GM10847 (cell line): ENCODE data around the gene GNB4.

Experiments used
- POLR2A ChIP-seq: IDR thresholded peaks from 2 replicates; pipeline ENCODE4 v1.6.1; 2011; ENCODE audit not compliant: insufficient read length; ENCODE audit errors: extremely low read depth

Gene GNB4

DNA sequence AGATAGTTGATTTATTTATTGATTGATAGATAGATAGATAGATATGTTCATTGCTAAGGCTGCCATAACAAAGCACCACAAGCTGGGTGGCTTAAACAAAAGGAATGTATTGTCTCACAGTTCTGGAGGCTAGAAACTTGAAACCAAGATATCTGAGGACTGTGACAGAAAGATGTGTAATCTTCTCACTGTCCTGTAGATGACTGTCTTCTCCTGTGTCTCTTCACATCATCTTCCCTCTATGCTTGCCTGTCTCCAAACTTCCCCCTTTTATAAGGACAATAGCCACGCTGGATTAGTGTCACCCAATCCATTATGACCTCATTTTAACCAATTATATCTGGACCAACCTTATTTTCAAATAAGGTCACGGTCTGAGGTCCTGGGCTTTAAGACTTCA lies 40.9 kb downstream of the GNB4 start:
- TF ChIP-seq POLR2A, result no peak

DNA sequence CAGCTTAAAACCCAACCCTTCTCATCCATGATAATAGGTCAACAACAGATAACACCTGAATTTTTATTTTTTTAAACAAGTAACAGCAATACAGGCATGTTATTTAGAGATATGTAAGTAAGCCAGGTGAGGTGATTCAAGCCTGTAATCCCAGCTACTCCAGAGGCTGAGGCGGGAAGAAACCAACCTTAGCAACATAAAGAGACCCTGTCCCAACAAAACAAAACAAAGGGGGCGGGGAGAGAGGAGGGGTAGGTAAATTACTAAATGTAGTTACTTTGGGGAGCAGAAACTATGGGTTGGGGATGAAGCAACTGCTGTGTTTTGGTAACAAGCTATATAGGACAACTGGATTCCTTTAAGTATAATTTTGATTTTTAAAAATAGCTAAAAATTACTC lies 47.0 kb downstream of the GNB4 start:
- no peak for TF ChIP-seq POLR2A

DNA sequence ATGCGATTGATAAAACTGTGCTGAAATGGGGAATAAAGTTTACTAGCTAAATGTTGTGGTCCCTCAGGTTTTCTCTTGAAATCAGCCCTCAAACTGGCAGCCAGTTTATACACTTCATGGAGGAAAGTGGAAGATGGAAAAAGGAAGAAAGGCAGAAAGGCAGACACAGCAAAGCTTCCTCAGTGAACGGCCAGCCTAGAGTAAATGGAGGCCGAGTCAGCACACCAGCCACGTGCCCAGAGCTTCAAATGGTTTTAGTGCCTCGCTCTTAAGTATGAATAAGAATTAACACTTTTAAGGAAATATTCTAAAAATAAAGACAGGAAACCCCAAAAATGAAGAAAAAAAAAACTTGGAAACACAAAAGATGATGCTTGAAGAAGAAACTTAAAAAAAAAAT lies 48.3 kb downstream of the GNB4 start:
- no peak for TF ChIP-seq POLR2A

DNA sequence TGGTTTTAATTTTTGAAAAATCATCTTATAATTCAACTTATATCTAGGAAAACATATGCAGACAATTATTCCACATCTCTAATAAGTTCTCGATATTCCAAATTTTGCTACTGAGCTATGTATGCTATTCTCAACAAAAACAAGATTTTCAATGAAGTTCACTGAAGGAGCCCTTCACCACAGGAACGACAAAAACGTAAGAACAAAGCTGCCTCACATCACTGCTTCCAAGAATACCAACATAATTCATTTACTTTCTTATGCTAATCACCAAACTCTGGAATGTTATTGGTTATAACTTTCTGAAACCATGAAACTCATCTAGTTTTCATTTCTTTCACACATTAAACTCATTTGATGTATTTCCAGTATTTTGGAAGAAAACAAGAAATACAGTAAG lies 49.7 kb downstream of the GNB4 start:
- no peak for TF ChIP-seq POLR2A

DNA sequence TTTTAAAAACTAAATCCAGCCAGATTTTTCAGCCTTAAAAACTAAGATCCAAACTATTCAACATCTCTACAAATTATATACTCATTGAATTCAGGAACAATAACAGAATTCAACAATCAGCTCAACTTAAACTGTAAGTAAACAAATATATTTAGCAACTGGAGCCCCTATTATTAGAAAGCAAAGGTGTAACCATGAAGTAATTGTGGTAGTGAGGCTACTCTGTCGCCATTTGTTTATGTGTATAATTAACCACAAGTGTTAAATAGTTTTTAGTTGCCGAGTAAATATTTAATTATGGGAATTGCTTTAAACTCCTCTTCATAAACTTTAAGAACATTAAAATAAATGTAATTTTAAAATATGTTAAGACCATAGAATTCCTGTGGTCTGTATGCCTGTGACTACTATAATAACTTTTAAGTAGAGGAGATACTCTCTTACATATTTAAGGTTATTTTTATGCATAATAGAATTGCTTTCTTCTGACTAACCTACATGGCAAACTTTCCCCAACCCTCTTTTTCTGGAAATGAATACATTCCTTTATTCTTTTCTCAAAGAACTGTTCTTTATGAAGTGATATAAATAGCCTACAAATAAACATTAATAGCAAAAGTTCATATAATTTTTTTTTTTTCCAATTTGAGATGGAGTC lies 52.6 kb downstream of the GNB4 start:
- TF ChIP-seq POLR2A, result no peak

DNA sequence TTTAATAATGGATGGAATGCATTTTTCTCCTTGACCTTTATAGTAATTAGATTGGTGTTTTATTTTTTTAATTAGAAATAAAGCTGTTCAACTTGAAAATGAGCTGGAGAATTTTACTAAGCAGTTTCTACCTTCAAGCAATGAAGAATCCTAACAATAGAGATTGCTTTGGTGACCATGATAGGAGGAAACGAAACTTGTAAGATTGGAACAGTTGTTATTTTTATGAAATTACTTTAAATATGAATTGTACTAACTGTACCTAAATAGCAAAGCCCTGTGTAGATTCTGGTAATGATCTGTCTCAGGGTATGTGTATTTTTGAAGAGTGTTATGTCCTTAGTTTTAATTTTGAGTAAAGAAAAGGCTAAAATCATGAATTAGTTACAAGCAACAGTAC lies 59.4 kb downstream of the GNB4 start:
- TF ChIP-seq POLR2A, result no peak

DNA sequence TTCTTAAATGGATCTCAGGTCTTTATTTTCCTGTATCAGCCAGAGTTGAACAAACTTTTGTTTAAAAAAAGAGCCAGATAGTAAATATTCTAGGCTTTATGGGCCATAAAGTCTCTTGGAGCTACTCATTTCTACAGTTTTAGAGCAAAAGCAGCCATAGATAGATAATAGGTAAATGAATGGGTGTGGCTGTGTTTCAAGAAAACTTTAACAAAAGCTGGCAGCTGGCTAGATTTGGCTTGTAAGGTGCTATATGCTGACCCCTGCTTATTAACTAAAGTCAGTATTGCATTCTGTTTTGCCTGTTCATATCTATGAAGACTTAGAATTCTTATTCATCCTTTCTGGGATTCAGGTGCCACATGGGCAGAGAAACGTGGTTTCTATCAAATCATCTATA lies 74.8 kb downstream of the GNB4 start:
- no peak for TF ChIP-seq POLR2A

DNA sequence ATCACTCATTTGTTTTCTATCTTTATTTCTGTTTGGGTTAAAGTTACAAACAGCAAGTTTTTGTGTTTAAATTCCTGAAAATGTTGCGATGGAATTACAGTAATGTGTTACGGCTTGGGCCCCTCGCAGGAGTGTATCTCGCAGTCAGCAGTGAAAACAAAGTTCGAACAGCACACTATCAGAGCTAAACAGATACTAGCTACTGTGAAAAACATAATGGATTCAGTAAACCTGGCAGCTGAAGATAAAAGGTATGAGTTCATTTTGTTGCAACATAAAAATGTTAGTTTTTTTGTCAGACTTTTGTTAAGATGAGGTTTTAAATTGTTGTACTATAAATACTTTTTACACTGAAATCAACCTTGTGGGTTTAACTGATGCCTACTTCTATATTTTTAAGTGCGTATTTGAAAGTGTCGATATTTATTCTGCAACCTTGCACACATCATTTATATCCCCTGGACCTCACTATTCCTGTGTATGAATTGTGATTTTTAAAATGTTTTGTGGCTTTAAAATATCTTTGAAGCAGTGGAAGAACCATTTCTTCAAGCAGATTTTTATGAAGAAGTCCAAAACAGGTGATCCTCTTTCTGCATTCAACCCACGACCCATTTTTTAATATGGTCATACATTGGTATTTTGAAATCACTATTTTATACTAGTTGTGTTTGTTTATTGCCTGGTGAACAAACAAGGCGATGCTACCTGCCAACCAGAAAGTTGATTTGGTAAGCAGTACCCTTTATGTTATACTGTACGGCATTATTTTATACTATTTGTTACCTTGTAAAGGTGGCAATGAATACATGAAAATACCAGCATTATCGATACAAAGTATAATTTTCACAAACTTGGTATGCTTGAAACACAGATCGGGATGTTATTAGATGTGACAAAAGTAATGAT lies 75.9 kb downstream of the GNB4 start:
- TF ChIP-seq POLR2A, result no peak

DNA sequence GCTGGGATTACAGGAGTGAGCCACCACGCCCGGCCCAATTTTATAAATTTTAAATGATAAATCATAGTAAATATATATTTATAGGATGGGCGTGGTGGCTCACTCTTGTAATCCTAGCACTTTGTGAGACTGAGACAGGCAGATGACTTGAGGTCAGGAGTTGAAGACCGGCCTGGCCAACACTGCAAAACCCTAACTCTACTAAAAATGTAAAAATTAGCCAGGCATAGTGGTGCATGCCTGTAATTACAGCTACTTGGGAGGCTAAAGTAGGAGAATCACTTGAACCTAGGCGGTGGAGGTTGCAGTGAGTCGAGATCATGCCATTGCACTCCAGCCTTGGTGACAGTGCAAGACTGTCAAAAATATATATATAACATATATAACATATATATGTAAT lies 77.3 kb downstream of the GNB4 start:
- no peak for TF ChIP-seq POLR2A

DNA sequence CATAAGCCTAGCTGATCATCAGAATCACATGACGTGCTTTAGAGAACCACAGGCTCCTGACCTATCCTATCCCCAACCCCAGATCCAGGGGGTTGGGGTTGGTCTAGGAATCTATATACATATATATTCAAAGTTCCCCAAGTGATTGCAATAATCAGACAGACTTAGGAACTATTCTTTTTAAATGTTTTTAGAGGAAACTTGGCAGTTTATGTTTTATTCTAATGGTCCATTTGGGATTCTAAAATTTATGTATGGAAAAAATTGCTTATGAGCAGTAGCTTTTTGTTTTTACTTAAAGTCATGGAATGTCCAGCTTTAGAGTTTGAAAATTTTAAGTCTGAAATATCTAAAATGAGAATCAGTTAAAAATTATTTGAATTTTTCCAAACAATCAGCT lies 81.6 kb downstream of the GNB4 start:
- TF ChIP-seq POLR2A, result no peak

DNA sequence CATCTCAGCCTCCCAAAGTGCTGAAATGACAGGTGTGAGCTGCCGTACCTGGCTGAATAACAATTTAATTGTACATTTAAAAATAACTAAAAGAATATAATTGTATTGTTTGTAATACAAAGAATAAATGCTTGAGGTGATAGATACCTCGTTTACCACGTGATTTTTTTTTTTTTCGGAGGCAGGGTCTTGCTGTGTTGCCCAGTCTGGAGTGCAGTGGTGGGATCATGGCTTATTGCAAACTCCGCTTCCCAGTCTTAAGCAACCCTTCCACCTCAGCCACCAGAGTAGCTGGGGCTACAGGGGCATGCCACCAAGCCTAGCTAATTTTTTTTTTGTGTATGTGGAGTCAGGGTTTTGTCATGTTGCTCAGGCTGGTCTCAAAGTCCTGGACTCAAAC lies 87.9 kb downstream of the GNB4 start:
- TF ChIP-seq POLR2A, result no peak

DNA sequence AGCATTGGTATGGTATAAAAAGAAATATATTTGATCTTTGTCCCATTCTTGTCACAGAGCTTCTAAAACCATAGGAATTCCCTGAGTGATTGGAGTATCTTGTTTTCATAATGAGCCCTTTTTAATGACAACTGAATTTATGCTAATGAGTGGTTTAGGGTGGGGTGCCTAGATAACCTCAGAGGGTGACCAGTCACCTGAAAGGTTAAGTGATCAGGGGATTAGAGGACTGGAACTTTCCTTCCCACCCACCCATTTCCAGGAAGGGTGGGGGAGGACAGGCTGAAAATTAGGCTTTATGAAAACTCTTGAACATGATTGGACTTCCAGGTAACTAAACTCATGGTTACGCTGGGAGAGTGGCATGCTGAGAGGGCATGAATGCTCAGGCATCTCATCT lies 95.3 kb downstream of the GNB4 start:
- no peak for TF ChIP-seq POLR2A

DNA sequence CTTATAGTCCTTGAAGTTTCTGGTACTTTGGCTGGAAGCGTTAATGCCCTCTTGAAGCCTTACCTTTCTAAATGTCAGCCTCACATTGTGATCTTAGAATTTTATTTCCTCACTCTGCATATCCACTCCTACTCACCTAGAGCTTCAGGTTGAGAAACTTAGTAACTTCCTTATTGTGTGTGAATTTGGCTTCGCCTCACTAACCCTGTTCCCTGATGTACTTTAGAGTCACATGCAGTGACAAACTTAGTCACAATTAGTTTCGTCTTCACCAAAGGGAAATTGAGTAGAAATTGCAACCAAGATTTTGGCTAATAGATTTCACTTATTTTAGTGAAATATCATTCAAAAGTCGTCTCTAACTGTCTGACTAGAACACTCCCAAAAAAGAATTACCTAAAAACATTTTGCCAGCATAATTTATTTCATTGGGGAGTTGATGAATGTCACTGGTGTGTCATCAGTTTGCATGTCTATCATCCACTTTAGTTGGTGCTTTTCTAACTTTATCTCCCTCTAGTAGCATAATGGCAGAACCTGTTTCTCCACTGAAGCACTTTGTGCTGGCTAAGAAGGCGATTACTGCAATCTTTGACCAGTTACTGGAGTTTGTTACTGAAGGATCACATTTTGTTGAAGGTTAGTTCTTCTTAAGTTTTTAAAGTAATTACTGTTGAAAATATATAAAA lies 102.8 kb downstream of the GNB4 start:
- no peak for TF ChIP-seq POLR2A

DNA sequence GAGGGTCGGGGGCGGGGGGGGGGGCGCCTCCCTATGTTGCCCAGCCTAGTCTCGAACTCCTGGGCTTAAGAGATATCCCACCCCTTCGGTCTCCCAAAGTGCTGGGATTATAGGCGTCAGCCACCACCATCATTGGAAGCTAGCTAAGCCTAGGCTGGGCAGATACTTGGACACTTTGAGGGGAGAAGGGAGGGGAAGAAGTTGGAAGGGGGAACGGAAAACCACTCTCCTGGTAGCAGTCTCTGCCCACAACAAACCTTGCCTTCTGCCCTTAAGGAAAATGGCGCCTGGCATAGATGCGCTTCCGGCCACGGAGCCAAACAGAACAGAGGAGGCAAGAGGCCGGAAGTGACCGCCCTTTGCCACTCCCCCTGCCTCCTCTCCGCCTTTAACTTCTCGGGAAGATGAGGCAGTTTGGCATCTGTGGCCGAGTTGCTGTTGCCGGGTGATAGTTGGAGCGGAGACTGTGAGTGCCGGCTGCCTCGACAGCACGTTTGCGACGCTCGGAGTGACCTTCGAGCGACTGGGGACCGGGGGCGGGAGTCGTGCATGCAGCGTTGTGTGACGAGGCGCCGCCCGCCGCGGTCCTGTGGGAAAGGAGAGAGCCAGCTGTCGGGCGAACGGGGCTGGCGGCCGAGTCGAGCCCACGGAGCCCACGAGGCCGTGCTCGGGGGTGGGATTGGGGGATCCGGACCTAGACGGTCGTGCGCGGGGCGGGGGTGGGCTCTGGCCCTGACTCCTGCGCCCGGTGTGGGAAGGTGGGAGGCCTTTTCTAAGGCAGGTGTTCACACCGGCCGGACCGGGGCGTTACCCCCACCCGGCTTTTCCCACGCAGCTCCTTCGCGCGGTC lies 103.7 kb downstream of the GNB4 start, which contains the start of gene MFN1:
MFN1 (plus strand) TSS at position 365 of the 850 bp plus-strand sequence. CDS start 1,143 bp downstream, outside the sequence.
- TF ChIP-seq POLR2A, result peak; percentile 88
